Measurements from ENCODE around the gene C2.

GRCh38 chr6:31889331-31889972 is 38.1 kb upstream of the C2 start:
- no peak for TF ChIP-seq CTCF (IDR thresholded peaks at IDR 0.05; ENCODE audit: low read depth, low read length)
- TF ChIP-seq MAX (IDR thresholded peaks at IDR 0.05; ENCODE audit: low read depth, low read length): no peak
